GOT3 (cell line): ENCODE measurements around the gene SYT8.
"Not testable (repeated sequence)": the region's sequence is repeated elsewhere in the genome, so short reads cannot be mapped to it uniquely, and the experiment has no call there.

Experiments used
- DNase-seq: peaks from one replicate; lab custom pipeline; 2025; ENCODE audit warnings: mixed read lengths; lab: John Stamatoyannopoulos, UW

The SYT8 gene

GRCh38 chr11:1834779-1835670, at the start of gene SYT8:
SYT8 (plus strand) TSS chr11:1834990; CDS start chr11:1835106, 116 bp downstream.
- DNase-seq: no peak

- DNase-seq: no peak
Observed at GRCh38 chr11:1785749-1786413, 48.9 kb upstream of the SYT8 start.

GRCh38 chr11:1786466-1786865, 48.3 kb upstream of the SYT8 start:
- DNase-seq: no peak

- DNase-seq: no peak
Observed at GRCh38 chr11:1791912-1792311, 42.9 kb upstream of the SYT8 start.

- DNase-seq: no peak
Observed at GRCh38 chr11:1792461-1792860, 42.3 kb upstream of the SYT8 start.

- no peak for DNase-seq
Observed at GRCh38 chr11:1793081-1793480, 41.7 kb upstream of the SYT8 start.

- no peak for DNase-seq
Observed at GRCh38 chr11:1796413-1797011, 38.3 kb upstream of the SYT8 start.

GRCh38 chr11:1797391-1798125, 37.2 kb upstream of the SYT8 start:
- no peak for DNase-seq

GRCh38 chr11:1803246-1803645, 31.5 kb upstream of the SYT8 start:
- no peak for DNase-seq

GRCh38 chr11:1803835-1804519, 30.8 kb upstream of the SYT8 start:
- not testable (repeated sequence) for DNase-seq

GRCh38 chr11:1805525-1805924, 29.3 kb upstream of the SYT8 start:
- no peak for DNase-seq

- DNase-seq: no peak
Observed at GRCh38 chr11:1807264-1807995, 27.4 kb upstream of the SYT8 start.

- DNase-seq: no peak
Observed at GRCh38 chr11:1810761-1811160, 24.0 kb upstream of the SYT8 start.

GRCh38 chr11:1812274-1812673, 22.5 kb upstream of the SYT8 start:
- DNase-seq: no peak

GRCh38 chr11:1812801-1813200, 22.0 kb upstream of the SYT8 start:
- no peak for DNase-seq

GRCh38 chr11:1813356-1813755, 21.4 kb upstream of the SYT8 start:
- not testable (repeated sequence) for DNase-seq

GRCh38 chr11:1814691-1815090, 20.1 kb upstream of the SYT8 start:
- no peak for DNase-seq

GRCh38 chr11:1815311-1815710, 19.5 kb upstream of the SYT8 start:
- DNase-seq: no peak

- no peak for DNase-seq
Observed at GRCh38 chr11:1815751-1816150, 19.0 kb upstream of the SYT8 start.

GRCh38 chr11:1817000-1817399, 17.8 kb upstream of the SYT8 start:
- no peak for DNase-seq

- DNase-seq: no peak
Observed at GRCh38 chr11:1817511-1817910, 17.3 kb upstream of the SYT8 start.
